Mucosa of stomach (tissue), 1 donor: ENCODE data around the gene DISP3.

ENCODE experiments used
- H3K27me3 ChIP-seq: one replicate; pipeline ENCODE4 v1.7.0; 2013; ENCODE audit warnings: mild to moderate bottlenecking, low read length; ENCODE audit not compliant: control insufficient read depth, insufficient read depth
- H3K36me3 ChIP-seq: one replicate; pipeline ENCODE4 v1.7.0; 2013; ENCODE audit warnings: low read length; ENCODE audit not compliant: control insufficient read depth, insufficient read depth
- H3K4me1 ChIP-seq: one replicate; pipeline ENCODE4 v1.7.0; 2013; ENCODE audit warnings: mild to moderate bottlenecking, low read length; ENCODE audit not compliant: control insufficient read depth, insufficient read depth
- H3K4me3 ChIP-seq: one replicate; pipeline ENCODE4 v1.7.0; 2013; ENCODE audit warnings: low read length
- H3K9ac ChIP-seq: one replicate; pipeline ENCODE4 v1.7.0; 2013; ENCODE audit warnings: mild to moderate bottlenecking, low read length, moderate library complexity
- H3K9me3 ChIP-seq: one replicate; pipeline ENCODE4 v1.7.0; 2013; ENCODE audit warnings: mild to moderate bottlenecking, low read length, moderate library complexity; ENCODE audit not compliant: control insufficient read depth
- donor health status: Pancreatic carcinoma.

DISP3 gene

GRCh38 chr1:11479375-11479979 lies 522 bp downstream of the DISP3 start:
- no peak overlapping the region for H3K9ac ChIP-seq
- peaks cover 62% of the 10 kb centered on the region for H3K27me3 ChIP-seq
- peaks cover 3% of the 10 kb centered on the region for H3K4me1 ChIP-seq

GRCh38 chr1:11481019-11481418 lies 2.1 kb downstream of the DISP3 start:
- peaks cover 65% of the 10 kb centered on the region for H3K27me3 ChIP-seq
- H3K4me1 ChIP-seq, result peaks cover 3% of the 10 kb centered on the region
- no peak overlapping the region for H3K9ac ChIP-seq
- no peaks in the 10 kb centered on the region for H3K9me3 ChIP-seq
- H3K4me3 ChIP-seq, result no peak overlapping the region
- H3K36me3 ChIP-seq, result no peaks in the 10 kb centered on the region

More at GRCh38 chr1:11479375-11479979, 522 bp downstream of the DISP3 start:
- Histone ChIP-seq H3K4me3 (no peak overlapping the region), H3K36me3 (no peaks in the 10 kb centered on the region), H3K9me3 (no peaks in the 10 kb centered on the region)

GRCh38 chr1:11482198-11482597 lies 3.2 kb downstream of the DISP3 start:
- peaks cover 3% of the 10 kb centered on the region for H3K4me1 ChIP-seq
- H3K4me3 ChIP-seq, result no peak overlapping the region
- H3K9me3 ChIP-seq, result no peaks in the 10 kb centered on the region
- H3K36me3 ChIP-seq, result no peaks in the 10 kb centered on the region
- H3K27me3 ChIP-seq, result peaks cover 66% of the 10 kb centered on the region
- no peak overlapping the region for H3K9ac ChIP-seq

- no peaks in the 10 kb centered on the region for H3K36me3 ChIP-seq
- no peaks in the 10 kb centered on the region for H3K9me3 ChIP-seq
- peaks cover 3% of the 10 kb centered on the region for H3K4me1 ChIP-seq
- H3K4me3 ChIP-seq, result no peak overlapping the region
- H3K9ac ChIP-seq, result no peak overlapping the region
- peaks cover 65% of the 10 kb centered on the region for H3K27me3 ChIP-seq
Observed at GRCh38 chr1:11482701-11483479, 3.9 kb downstream of the DISP3 start.

- Histone ChIP-seq H3K36me3 (no peaks in the 10 kb centered on the region), H3K9ac (no peak overlapping the region), H3K4me1 (peaks cover 3% of the 10 kb centered on the region), H3K4me3 (no peak overlapping the region), H3K9me3 (no peaks in the 10 kb centered on the region), H3K27me3 (peaks cover 57% of the 10 kb centered on the region)
Observed at GRCh38 chr1:11483581-11484320, 4.8 kb downstream of the DISP3 start.

- Histone ChIP-seq H3K4me1 (peaks cover 3% of the 10 kb centered on the region), H3K9ac (no peak overlapping the region), H3K36me3 (no peaks in the 10 kb centered on the region), H3K27me3 (peaks cover 52% of the 10 kb centered on the region), H3K4me3 (no peak overlapping the region), H3K9me3 (no peaks in the 10 kb centered on the region)
Observed at GRCh38 chr1:11484321-11484655, 5.3 kb downstream of the DISP3 start.

DNA sequence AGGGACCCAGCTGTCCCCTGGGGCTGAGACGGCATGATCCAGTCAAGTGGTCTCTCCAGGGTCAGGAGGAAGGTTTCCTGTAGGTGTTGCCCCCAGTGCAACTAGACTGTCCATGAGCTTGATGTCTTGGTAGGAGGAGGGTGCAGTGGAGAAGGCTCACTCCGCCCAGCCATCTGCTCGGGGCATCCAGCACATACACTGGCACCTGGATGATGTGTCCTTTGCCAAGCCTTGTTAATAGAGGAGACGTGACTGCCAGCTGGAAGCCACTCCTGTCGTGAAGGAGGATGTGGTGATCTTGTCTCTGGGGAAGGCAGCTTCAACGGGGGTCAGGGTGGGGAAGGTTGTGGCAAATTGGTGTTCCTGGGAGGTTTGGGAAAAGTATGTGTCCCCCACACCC lies 6.2 kb downstream of the DISP3 start:
- H3K27me3 ChIP-seq, result peaks cover 43% of the 10 kb centered on the region
- no peak overlapping the region for H3K9ac ChIP-seq
- no peaks in the 10 kb centered on the region for H3K36me3 ChIP-seq
- H3K9me3 ChIP-seq, result no peaks in the 10 kb centered on the region
- H3K4me1 ChIP-seq, result no peaks in the 10 kb centered on the region
- no peak overlapping the region for H3K4me3 ChIP-seq

GRCh38 chr1:11486231-11487009 lies 7.5 kb downstream of the DISP3 start:
- Histone ChIP-seq H3K4me1 (no peaks in the 10 kb centered on the region), H3K9me3 (no peaks in the 10 kb centered on the region), H3K36me3 (no peaks in the 10 kb centered on the region), H3K27me3 (peaks cover 31% of the 10 kb centered on the region), H3K4me3 (no peak overlapping the region), H3K9ac (no peak overlapping the region)

DNA sequence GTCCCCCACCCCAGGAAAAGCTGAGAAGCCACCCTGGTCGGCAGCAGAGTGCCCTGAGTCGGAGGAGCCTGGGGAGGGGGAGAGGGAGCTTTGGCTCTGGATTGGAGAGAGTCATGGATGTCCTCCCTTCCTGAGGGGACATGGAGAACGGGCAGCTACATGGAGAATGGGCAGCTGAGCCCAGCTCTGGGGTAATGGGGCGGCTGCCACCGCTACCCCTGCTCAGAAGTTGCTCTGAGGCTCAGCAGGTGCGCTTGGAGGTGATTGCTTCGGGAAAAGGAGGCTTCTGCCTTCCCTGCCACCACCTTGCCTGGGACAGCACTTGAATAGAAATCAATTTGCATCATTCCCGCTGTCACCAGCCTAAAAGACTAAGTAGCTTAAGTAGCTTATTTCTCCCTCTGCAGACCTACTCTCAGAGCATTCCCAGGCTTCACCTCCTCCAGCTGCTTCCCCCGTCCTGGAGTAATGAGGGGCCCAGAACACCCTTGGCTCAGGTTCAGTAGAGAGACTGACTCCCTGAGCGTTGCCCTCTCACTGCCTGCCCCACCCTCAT lies 8.3 kb downstream of the DISP3 start:
- H3K9ac ChIP-seq, result no peak overlapping the region
- no peak overlapping the region for H3K4me3 ChIP-seq
- H3K4me1 ChIP-seq, result no peaks in the 10 kb centered on the region
- H3K27me3 ChIP-seq, result peaks cover 23% of the 10 kb centered on the region
- H3K9me3 ChIP-seq, result no peaks in the 10 kb centered on the region
- H3K36me3 ChIP-seq, result no peaks in the 10 kb centered on the region

DNA sequence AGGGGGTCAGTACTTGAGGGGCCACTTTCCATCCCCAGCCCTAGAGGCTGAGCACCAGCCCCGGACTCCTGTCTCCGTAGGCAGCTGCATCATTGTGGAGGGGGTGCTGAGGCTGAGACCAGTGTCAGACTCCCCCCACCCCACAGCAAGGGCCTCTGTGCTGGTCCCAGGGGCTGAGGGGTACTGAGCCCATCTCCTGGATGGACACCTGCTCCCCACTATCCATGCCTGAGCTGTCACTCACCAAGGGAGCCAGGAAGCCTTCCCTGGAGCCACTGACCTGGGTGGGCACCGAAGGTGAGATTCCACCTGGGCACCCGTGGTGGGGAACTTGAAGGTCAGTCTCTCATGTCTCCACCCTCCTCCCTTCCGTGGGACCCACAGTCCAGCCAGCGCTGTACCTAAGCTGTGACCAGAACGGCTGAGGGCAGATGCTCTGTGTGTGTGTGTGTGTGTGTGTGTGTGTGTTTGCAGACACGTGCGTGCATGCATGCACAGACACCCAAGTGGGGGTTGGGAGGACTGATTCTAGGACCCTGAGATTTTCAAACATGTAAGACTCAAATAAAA lies 9.3 kb downstream of the DISP3 start:
- Histone ChIP-seq H3K9ac (no peak overlapping the region), H3K27me3 (peaks cover 17% of the 10 kb centered on the region), H3K4me1 (no peaks in the 10 kb centered on the region), H3K4me3 (no peak overlapping the region), H3K36me3 (no peaks in the 10 kb centered on the region), H3K9me3 (no peaks in the 10 kb centered on the region)

DNA sequence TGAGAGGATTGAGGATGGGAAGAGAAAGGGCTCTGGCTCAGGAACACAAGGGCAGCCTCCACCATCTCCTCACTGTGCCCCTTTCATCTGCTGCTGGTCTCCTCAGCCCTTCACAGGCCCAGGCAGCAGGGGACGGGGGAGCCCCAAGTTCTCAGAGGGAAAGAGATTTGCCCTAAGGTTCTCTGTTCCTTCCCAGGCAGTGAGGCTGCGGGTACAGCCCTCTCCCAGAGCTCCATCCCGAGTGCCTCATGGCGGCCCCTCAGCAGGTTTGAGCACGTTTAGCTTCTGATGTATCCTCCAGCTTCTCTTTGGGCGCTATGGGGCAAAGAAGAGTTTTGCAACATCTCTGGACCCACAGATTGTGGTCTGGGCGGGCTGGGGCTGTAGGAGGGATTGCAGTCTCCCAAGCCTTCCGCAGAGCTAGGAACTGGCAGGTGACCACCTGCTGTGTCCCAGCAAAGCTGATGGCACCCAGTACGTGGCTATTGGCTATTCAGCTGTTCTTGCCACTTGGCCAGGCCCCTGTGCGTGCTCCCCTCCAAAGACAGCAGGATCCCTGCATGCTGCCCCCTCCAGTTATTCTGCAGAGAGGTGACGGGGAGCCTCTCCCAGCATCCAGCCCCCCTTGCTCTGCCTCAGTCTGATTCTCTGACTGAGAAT lies 10.1 kb downstream of the DISP3 start:
- Histone ChIP-seq H3K9ac (no peak overlapping the region), H3K36me3 (no peaks in the 10 kb centered on the region), H3K4me1 (no peaks in the 10 kb centered on the region), H3K27me3 (peaks cover 17% of the 10 kb centered on the region), H3K4me3 (no peak overlapping the region), H3K9me3 (no peaks in the 10 kb centered on the region)
